Left renal cortex interstitium (tissue), 4 donors: ENCODE data around the gene MAN2B2. TPM values are rescaled to one million over a fixed set of nuclear protein-coding genes. Genes with fewer than 3 reads are reported as not detected.
"Not testable (repeated sequence)": the region's sequence is repeated elsewhere in the genome, so short reads cannot be mapped to it uniquely, and the experiment has no call there.

Experiments used
- DNase-seq, 4 donors: peaks; one replicate each; pipeline ENCODE4 v3.0.0-alpha.2; 2013; ENCODE audit warnings: low read depth in 4 of 4, low spot score in 2 of 4, missing footprints in 1 of 4
- polyA plus RNA-seq, 4 donors: library from polyadenylated mRNA; unstranded; fragments of 120-200 nt; gene quantifications; one replicate each; pipeline ENCODE4 v1.2.1, GENCODE V29; 2013; ENCODE audit not compliant: insufficient read length in 4 of 4

Gene MAN2B2
- polyA plus RNA-seq, 4 donors = 17.3 to 20.5 (median 19.3) TPM

- no peak for DNase-seq
Observed at GRCh38 chr4:6613676-6614651, 39.0 kb downstream of the MAN2B2 start.

GRCh38 chr4:6614701-6615230 lies 39.8 kb downstream of the MAN2B2 start:
- no peak for DNase-seq

DNA sequence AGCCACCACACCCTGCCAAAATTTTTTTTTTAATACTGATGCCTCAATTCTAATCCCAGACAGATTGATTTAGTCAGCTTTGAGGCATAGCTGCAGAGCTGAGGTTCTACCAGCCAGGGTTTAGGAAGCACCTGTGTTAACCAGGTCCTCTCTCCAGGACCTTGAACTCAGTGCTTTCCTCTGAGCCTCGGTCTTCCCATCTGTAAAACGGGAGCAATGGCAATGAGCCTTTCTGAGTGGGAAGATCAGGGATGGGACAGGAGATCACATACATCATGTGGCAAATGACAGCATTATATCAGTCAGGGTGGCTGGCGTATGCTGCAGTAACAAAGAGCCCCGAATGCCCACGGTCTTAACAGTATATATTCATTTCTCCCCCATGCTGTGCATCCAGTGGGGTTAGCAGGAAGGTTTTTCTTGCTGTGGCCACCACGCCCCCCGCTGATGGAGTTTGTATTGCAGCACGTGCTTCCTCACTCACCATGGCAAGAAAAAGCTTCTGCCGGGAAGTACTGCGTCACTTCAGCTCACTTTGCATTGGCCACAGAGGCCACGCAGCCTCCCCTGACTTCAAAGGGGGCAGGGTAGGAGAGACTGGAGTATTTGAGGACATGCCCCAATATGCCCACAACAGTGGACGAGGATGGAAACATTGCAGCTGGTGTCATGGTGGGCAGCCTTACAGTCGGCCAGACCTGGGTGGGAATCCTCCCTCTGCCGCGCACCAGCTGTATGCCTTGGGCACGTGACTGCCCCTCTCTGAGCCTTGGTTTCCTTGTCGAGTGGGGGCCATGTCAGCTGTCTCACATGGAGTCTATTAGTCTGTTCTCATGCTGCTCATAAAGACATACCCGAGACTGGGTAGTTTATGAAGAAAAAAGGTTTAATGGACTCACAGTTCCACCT lies 41.4 kb downstream of the MAN2B2 start:
- no peak for DNase-seq

- no peak for DNase-seq
Observed at GRCh38 chr4:6617246-6617645, 42.3 kb downstream of the MAN2B2 start.

- DNase-seq = no peak
Observed at GRCh38 chr4:6618386-6619115, 43.6 kb downstream of the MAN2B2 start.

DNA sequence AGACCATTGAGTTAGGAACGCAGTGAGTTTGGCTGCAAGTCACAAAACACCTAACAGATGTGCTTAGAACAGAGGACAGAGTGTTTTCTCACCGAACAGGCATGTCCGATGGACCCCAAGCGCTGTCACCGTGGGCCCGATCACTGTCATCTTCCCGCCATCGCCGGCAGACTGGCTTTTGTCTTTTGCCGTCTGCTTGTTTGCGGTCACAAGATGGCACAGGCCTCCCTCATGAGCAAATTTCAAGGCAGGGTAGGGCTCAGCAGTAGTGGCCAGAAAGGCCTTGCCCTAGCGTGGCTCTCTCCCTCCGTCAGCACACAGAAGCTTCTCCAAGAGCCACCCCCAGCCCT lies 44.1 kb downstream of the MAN2B2 start:
- DNase-seq = no peak

GRCh38 chr4:6619466-6620255 lies 44.7 kb downstream of the MAN2B2 start:
- no peak for DNase-seq

GRCh38 chr4:6620296-6620695 lies 45.3 kb downstream of the MAN2B2 start:
- DNase-seq = no peak

DNA sequence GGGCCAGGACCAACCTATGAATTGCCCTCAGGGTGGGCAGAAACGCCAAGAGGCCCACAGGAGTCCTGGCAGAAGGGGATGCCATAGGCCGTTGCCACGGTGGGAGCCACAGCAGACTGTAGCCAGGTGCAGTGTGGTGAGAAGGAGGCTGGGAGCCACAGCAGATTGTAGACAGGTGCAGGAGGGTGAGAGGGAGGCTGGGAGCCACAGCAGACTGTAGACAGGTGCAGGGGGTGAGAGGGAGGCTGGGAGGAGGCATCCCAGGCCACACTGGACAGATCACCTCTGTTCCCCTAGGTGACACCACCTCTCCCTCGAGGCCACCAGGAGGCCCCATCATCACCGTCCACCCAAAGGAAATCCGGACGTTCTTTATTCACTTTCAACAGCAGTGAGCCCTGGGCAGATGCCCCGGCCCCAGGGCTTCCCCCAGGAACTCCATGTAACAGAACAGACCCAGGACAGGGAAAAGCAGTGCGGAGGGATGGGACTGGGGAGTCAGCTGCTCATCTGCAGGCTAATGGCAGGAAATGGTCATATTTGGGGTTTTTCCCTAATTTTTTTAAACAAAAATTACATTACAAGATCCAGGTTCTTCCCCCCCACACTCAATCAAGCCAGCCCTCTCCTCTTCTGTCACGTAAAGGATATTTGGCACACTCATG lies 46.0 kb downstream of the MAN2B2 start:
- DNase-seq = no peak

- no peak for DNase-seq
Observed at GRCh38 chr4:6621556-6621927, 46.6 kb downstream of the MAN2B2 start.

DNA sequence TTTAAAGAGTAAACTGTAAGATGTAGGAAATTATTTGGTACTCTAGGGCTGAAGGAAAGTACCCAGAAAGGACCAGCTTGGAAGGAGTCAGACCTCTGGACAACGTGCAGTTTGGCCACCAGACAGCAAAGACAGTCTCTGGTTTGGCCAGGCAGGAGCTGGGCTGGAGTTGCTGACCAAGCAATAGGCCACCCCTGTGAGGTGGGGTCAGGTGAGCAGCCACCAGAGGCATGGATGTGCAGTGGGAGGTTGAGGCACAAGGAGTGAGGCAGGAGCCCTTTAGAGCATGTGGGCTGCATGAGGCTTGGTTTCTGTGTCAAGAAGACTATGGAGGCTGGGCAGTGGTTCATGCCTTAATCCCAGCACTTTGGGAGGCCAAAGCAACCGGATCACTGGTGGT lies 47.8 kb downstream of the MAN2B2 start:
- no peak for DNase-seq

GRCh38 chr4:6625256-6625655 lies 50.3 kb downstream of the MAN2B2 start:
- no peak for DNase-seq

DNA sequence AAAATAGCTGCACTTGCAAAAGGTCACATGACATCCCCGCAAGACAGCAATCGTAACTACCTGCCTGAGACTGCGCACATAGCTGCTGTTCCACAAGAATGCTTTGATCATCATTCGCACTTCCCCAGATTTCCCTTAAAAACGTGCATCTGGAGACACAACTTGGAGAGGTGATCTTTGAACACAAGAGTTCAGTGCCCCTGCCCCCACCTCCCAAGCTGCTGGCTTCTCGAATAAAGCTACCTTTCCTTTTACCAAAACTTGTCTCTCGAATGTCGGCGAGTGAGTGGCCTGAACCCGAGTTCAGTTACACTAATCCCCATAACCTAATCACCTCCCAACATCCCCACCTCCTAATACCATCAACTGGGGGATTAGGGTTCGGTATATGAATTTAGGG lies 51.1 kb downstream of the MAN2B2 start:
- DNase-seq = no peak

DNA sequence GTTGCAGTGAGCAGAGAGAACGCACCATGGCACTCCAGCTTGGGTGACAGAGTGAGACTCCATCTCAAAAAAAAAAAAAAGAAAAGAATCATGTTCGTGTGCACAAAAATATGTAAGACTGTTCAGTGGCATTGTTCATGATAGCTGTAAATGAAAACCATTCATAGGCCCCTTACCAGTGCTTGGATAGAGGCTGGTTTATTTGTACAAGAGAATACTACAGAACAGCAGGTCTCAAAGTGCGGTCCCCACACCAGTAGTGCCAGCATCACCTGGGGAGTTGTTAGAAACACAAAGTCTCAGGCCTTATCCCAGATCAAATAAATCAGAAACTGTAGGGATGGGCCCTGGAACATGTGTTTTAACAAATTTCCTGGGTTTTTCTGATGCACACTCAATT lies 52.8 kb downstream of the MAN2B2 start:
- DNase-seq = no peak

DNA sequence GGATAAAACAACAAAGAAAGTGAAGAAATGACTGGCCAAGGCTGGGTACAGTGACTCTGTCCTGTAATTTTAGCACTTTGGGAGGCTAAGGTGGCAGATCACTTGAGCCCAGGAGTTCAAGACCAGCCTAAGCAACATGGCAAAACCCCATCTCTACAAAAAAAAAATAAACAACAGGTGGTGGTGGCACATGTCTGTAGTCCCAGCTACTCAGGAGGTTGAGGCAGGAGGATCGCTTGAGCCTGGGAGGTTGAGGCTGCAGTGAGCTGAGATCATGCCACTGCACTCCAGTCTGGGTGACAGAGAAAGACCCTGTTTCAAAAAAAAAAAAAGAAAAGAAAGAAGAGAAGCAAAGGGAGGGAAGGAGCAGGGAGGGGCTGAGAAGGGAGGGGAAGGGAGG lies 53.5 kb downstream of the MAN2B2 start:
- DNase-seq = not testable (repeated sequence)

DNA sequence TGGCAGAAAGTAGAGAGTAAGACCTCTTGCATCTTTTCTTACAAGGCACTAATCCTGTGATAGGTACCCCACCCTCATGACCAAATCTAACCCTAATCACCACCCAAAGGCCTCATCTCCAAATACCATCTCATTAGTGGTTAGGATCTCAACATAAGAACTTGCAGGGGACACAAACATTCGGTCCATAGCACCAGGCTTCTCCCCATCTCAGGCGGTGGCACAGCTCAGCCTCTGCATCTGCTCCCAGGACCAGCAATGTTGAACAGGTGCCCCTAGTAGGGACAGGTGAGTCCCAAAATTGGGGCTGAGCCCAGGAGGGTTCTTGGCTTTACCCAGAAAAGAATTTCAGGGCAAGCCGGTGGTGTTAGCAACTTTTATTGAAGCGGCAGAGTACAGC lies 57.1 kb downstream of the MAN2B2 start:
- DNase-seq = no peak

DNA sequence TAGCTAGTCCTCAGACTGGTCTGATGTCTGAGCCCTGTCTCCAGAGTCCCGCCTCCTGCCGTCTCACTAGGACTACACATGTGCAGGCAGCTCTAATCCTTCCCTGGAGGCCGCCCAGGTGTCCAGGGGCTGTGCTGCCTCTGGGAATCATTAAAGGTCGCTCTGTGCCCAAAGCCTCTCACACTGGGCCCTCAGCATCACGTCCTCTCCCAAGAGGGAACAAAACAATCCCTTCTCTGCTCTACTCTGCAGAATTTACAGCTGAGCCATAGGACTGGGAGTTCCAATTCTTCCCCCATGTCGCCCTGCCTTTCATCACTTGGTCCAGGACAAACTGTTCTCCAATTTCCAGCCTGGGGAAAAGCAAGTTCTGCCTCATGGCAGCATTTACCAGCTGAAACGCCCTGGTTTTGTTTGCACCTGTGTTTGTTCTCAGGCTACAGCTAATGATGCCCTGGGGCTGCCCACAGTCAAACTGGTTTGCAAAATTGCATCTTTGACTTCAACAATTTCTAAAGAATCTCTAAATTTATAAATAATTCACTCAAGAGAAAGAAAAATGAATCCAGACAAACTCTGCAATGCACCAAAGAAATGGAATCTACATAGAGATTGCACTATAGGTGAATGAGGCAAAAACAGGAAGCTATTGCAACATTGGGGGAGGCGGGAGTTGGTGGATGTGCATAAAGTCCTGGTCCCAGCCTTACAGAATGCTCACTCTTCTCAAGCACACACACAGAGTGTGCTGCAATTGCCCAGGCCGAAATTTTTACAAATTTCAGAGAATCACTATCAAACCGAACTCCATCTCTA lies 58.3 kb downstream of the MAN2B2 start:
- DNase-seq = no peak

GRCh38 chr4:6634746-6635145 lies 59.8 kb downstream of the MAN2B2 start:
- DNase-seq = no peak
